AG09319 (cell line): ENCODE measurements around the gene SLC10A6.

Experiments used
- DNase-seq: peaks from one replicate; pipeline ENCODE4 v3.0.0-alpha.2; 2010; ENCODE audit warnings: low read depth; ENCODE audit errors: extremely low read depth
- TF ChIP-seq, protein P1 (sequence below): IDR thresholded peaks from 2 replicates; pipeline ENCODE4 v1.5.1; 2011; ENCODE audit warnings: low read depth, mild to moderate bottlenecking, inconsistent platforms, low read length, moderate library complexity

Gene SLC10A6

DNA sequence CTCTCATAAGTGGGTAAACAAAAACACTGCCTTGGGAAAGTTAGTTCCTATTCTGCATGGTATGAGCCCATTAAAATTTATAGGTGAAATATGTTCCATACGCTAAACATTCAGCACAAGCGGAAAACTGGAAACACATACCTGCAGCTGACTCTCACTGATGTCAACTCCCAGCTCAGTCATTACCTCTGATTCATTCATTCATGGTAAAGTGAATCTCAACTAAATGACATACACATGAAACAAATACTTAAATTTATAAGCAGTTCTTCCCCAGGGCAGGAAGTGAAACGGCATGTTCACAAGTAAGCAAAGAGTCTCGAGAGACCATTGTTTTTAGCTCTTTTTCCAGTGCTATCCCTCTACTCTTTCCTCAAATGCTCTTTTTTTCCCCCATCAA, 1.6 kb downstream of the SLC10A6 start:
- TF ChIP-seq, protein P1, sequence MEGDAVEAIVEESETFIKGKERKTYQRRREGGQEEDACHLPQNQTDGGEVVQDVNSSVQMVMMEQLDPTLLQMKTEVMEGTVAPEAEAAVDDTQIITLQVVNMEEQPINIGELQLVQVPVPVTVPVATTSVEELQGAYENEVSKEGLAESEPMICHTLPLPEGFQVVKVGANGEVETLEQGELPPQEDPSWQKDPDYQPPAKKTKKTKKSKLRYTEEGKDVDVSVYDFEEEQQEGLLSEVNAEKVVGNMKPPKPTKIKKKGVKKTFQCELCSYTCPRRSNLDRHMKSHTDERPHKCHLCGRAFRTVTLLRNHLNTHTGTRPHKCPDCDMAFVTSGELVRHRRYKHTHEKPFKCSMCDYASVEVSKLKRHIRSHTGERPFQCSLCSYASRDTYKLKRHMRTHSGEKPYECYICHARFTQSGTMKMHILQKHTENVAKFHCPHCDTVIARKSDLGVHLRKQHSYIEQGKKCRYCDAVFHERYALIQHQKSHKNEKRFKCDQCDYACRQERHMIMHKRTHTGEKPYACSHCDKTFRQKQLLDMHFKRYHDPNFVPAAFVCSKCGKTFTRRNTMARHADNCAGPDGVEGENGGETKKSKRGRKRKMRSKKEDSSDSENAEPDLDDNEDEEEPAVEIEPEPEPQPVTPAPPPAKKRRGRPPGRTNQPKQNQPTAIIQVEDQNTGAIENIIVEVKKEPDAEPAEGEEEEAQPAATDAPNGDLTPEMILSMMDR, result no peak
- no peak for DNase-seq

DNA sequence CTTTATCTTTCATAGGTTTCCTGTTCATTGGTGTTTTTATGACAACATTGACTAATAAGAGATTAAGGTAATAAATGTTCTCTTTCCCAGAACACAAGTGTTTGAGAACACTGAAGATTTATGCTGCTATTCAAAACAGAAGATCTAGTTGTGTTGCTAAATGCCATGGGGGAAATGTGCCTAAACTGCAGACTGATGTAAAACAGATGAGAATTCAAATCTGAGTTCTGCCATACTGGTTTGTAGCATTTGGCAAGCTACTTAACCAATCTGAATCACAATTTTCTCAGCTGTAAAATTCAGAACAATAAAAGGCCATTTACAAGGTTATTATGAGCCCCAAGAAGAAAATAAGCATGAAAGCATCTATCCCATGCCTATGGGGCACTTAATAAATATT, 2.3 kb downstream of the SLC10A6 start:
- DNase-seq, result no peak
- TF ChIP-seq, protein P1, result no peak

DNA sequence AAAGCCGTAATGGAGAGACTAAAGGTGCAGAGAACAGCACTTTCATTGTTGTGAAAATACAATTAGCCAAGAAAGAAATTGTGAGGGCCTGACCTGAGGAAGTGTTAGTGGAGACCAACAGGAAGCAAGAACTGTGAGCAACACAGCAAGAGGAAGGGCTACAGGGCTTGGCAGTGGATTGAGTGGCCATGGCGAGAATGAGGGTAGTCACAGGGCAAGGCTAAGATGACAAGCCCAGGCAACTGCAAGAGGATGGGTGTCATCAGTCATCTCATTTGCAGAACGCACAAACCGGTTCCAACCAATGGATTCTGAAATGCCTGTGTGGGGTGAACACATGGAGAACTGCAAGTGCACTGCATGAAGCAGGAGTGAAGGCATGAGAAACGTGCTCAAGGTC, 3.6 kb downstream of the SLC10A6 start:
- no peak for DNase-seq
- TF ChIP-seq, protein P1, result no peak

DNA sequence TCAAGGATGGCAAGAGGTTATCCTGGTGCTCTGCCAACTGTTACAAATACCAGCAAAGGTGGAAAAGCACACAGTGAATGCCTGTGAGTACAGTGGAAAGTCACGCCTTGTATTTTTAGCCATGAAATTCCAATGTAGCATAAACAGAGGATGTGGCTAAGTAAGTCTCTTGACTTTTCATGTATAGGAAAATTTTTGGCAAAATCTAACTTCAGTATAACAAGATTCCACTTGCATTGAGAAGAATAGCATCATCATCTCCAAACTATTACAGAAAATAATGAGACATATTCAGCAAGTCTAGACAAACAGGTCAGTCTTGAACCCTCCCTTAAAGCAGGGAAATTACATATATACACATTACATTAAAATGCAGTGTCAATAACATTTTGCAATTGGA, 7.9 kb downstream of the SLC10A6 start:
- TF ChIP-seq, protein P1, result no peak
- DNase-seq, result no peak

DNA sequence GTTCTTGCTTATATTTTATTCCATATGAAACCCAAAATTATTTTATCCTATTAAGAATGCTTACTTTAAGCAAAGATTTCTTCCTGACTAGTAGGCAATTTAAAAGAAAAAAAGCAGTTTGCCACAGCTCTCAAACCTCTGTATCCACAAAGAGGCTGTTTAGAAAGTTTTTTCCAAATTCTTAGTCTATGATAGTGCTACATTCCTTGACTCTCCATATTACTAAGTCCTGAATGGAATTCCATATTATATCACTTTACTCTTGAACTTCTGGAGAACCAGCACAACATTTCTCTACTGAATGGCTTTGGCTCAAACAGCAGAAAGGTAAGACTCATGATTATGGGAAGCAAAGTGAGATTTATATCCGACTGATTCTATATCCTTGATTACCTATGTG, 8.3 kb downstream of the SLC10A6 start:
- DNase-seq, result no peak
- TF ChIP-seq, protein P1, result no peak

DNA sequence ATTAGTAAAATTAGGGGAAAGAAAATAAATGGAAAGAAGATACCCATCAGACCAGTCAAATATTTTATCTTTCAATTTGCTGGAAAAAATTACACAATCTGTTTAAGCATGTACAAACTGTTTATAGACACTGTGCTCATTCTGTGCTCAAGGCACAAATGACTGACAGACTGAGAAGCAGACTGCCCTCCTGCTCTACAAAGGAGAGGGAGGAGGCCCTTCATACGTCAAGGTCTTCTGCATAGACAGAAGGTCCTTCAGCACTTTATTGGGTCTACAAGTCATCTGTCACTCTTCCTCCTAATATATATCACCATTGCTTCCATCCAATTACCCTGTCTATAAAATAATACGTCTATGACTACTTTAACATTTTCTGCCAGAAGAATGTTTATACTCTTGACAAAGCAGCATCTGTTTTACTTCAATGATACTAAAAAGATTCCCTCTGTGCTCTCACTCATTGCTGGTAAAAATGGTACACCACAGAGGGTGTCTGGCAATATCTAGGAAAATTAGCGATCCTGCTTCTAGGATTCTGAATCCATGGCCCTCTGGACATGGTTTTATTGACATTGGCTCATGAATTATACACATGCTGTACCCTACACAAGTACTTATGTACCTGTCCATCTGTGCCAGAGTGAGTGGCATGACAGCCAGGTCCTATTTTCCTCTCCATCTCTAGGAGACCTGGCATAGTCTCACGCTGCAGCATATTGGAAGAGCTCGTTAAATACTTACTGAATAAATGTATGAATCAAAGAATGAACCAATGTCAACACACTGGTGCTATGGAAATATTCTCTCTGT, 11.3 kb downstream of the SLC10A6 start:
- no peak for DNase-seq
- TF ChIP-seq, protein P1, result no peak

DNA sequence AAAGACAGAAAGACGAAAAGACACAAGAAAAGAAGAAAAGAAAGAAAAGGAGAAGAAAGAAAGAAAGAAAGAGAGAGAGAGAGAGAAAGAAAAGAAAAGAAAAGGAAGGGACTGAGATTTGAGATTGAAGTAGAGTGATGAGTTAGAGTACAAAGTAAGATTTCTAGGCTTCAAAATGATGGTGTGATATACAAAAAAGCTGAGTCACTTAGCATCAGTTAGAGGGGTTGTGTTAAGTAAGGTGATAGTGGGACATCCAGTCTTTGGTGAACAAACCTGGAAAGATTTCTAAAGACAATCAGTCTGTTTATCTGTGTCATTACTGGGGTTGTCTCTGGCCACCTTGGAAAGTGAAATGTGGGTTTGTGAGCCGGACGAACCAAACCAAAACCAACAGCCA, 13.5 kb downstream of the SLC10A6 start:
- TF ChIP-seq, protein P1, result no peak
- DNase-seq, result no peak
